Measurements from ENCODE around the gene C12orf75.
A peak's percentile ranks its signal among the peaks of the same experiment; 100 is the strongest.

The C12orf75 gene

DNA sequence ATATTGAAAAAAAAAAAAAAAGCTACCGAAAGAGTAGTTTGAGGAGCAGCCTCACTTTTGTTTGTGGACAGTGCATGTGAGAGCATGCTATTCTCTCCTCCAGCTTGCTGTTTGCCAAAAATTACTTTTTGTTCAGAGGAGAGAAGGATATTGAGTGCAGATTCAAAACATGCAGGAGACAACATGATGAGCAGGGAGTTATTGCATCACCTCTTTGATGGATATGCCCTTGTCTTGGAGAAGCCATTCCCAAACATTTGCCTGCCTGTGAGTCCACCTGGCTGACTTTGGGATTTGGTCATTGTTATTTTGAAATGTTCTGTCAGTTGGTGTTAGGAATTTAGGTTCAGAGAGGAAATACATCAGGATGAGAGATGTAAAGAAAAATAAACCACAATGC, 2.4 kb downstream of the C12orf75 start:
- TF ChIP-seq, protein P1, sequence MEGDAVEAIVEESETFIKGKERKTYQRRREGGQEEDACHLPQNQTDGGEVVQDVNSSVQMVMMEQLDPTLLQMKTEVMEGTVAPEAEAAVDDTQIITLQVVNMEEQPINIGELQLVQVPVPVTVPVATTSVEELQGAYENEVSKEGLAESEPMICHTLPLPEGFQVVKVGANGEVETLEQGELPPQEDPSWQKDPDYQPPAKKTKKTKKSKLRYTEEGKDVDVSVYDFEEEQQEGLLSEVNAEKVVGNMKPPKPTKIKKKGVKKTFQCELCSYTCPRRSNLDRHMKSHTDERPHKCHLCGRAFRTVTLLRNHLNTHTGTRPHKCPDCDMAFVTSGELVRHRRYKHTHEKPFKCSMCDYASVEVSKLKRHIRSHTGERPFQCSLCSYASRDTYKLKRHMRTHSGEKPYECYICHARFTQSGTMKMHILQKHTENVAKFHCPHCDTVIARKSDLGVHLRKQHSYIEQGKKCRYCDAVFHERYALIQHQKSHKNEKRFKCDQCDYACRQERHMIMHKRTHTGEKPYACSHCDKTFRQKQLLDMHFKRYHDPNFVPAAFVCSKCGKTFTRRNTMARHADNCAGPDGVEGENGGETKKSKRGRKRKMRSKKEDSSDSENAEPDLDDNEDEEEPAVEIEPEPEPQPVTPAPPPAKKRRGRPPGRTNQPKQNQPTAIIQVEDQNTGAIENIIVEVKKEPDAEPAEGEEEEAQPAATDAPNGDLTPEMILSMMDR (IDR thresholded peaks at IDR 0.05; ENCODE audit: poor library complexity, severe bottlenecking), result no peak
- H3K27me3 ChIP-seq (ENCODE audit: insufficient read depth, poor library complexity, severe bottlenecking), result no peaks in the 10 kb centered on the region
- ATAC-seq (ENCODE audit: low read depth) (no peak), DNase-seq (ENCODE audit: low spot score) (no peak)
- H3K36me3 ChIP-seq (ENCODE audit: low read depth), result no peaks in the 10 kb centered on the region
- H3K4me3 ChIP-seq (ENCODE audit: severe bottlenecking), result no peak overlapping the region
- H3K4me1 ChIP-seq (ENCODE audit: insufficient read depth, poor library complexity, severe bottlenecking), result peaks cover 22% of the 10 kb centered on the region
- peak overlapping the region; percentile 70 for H3K27ac ChIP-seq (ENCODE audit: poor library complexity, severe bottlenecking)
- no peaks in the 10 kb centered on the region for H3K9me3 ChIP-seq (ENCODE audit: severe bottlenecking)

DNA sequence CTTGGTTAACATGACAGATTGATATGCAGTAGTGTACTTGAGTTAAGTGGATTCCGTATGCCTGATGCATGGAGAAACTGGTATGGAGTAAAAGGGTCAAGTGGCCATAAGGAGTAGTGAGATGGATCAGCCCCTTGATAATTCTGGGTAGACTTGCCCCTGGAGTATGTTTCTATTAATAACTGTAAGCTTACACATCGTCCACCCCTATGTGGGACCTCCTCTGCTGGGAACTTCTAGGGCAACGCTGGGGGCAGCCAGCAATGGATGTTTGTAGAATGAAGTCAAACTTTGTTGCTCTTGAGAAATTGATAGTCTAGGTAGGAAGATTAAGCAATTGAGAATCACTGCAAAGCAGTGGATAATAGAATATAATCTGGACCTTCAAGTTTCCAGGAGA, 3.5 kb downstream of the C12orf75 start:
- H3K9me3 ChIP-seq (ENCODE audit: severe bottlenecking), result no peaks in the 10 kb centered on the region
- H3K4me3 ChIP-seq (ENCODE audit: severe bottlenecking), result no peak overlapping the region
- peaks cover 22% of the 10 kb centered on the region for H3K4me1 ChIP-seq (ENCODE audit: insufficient read depth, poor library complexity, severe bottlenecking)
- no peak overlapping the region for H3K27ac ChIP-seq (ENCODE audit: poor library complexity, severe bottlenecking)
- TF ChIP-seq, protein P1 (IDR thresholded peaks at IDR 0.05; ENCODE audit: poor library complexity, severe bottlenecking), result no peak
- DNase-seq (ENCODE audit: low spot score), result no peak
- H3K36me3 ChIP-seq (ENCODE audit: low read depth), result no peaks in the 10 kb centered on the region
- ATAC-seq (ENCODE audit: low read depth), result no peak
- no peaks in the 10 kb centered on the region for H3K27me3 ChIP-seq (ENCODE audit: insufficient read depth, poor library complexity, severe bottlenecking)

DNA sequence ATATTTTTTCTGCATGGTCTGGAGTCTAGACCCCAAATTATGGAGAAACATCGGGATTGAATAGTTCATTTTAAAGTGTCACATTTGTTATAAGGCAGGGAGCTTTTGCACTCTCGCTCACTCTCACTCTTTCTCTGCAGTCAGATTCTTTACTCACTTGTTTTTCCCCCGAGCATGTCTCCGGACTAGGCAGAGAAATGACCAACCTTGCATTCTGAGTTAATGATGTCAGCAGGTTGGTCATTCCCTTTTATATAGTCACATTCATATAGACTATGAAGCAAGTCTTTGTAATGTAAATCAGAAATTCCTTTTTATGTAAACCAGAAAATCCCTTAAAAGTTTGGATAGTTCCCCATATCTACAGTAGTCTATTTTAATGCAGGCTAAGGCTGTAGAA, 4.1 kb downstream of the C12orf75 start:
- Histone ChIP-seq H3K27me3 (ENCODE audit: insufficient read depth, poor library complexity, severe bottlenecking) (no peaks in the 10 kb centered on the region), H3K4me1 (ENCODE audit: insufficient read depth, poor library complexity, severe bottlenecking) (peaks cover 22% of the 10 kb centered on the region), H3K36me3 (ENCODE audit: low read depth) (no peaks in the 10 kb centered on the region), H3K4me3 (ENCODE audit: severe bottlenecking) (no peak overlapping the region), H3K27ac (ENCODE audit: poor library complexity, severe bottlenecking) (no peak overlapping the region), H3K9me3 (ENCODE audit: severe bottlenecking) (no peaks in the 10 kb centered on the region)
- ATAC-seq (ENCODE audit: low read depth) (no peak), DNase-seq (ENCODE audit: low spot score) (no peak)
- TF ChIP-seq, protein P1 (IDR thresholded peaks at IDR 0.05; ENCODE audit: poor library complexity, severe bottlenecking), result no peak

DNA sequence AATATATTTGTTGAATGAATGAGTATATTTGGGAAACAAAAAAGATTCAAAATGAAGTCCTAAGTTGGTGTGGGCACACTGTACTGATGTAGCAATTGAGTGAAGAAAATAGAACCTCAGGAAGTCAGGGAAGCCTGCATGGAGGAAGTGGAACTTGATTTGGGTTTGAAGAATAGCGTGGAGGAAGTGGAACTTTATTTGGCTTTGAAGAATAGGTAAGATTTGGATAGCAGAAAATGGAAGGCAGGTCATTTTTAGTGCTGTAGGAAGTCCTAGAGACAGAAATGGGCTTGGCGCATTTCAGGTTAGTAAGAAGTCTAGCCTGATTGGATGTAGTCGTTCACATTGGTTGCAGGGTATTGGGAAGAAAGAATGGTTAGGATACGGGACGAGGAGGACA, 5.4 kb downstream of the C12orf75 start:
- no peak overlapping the region for H3K4me3 ChIP-seq (ENCODE audit: severe bottlenecking)
- DNase-seq (ENCODE audit: low spot score) (no peak), ATAC-seq (ENCODE audit: low read depth) (no peak)
- no peaks in the 10 kb centered on the region for H3K27me3 ChIP-seq (ENCODE audit: insufficient read depth, poor library complexity, severe bottlenecking)
- TF ChIP-seq, protein P1 (IDR thresholded peaks at IDR 0.05; ENCODE audit: poor library complexity, severe bottlenecking), result no peak
- H3K36me3 ChIP-seq (ENCODE audit: low read depth), result no peaks in the 10 kb centered on the region
- H3K4me1 ChIP-seq (ENCODE audit: insufficient read depth, poor library complexity, severe bottlenecking), result peaks cover 22% of the 10 kb centered on the region
- H3K27ac ChIP-seq (ENCODE audit: poor library complexity, severe bottlenecking), result no peak overlapping the region
- H3K9me3 ChIP-seq (ENCODE audit: severe bottlenecking), result peaks cover 2% of the 10 kb centered on the region

DNA sequence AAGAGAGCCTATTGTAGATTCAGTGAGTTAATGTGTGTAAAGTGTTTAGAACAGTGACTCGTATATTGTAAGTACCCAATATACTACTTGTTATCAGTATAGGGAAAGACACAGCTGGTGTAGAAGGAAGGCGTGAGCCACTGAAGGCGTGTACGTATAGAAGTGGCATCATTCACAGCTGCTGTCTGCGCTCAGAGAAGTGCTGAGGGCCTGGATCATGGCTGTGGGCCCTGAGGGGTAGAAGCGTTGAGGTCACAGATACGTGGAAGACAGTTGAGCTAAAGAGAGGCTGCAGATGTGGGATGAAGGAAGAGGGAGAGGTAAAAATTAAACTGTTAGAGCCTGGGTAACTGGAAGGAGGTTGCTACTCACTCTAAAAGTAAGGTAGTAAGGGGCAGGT, 5.9 kb downstream of the C12orf75 start:
- DNase-seq (ENCODE audit: low spot score) (no peak), ATAC-seq (ENCODE audit: low read depth) (no peak)
- Histone ChIP-seq H3K27ac (ENCODE audit: poor library complexity, severe bottlenecking) (no peak overlapping the region), H3K4me1 (ENCODE audit: insufficient read depth, poor library complexity, severe bottlenecking) (peaks cover 22% of the 10 kb centered on the region), H3K4me3 (ENCODE audit: severe bottlenecking) (no peak overlapping the region), H3K36me3 (ENCODE audit: low read depth) (no peaks in the 10 kb centered on the region; the same call in 1 of the 2 replicates), H3K27me3 (ENCODE audit: insufficient read depth, poor library complexity, severe bottlenecking) (no peaks in the 10 kb centered on the region), H3K9me3 (ENCODE audit: severe bottlenecking) (peaks cover 2% of the 10 kb centered on the region)
- TF ChIP-seq, protein P1 (IDR thresholded peaks at IDR 0.05; ENCODE audit: poor library complexity, severe bottlenecking), result no peak

Measured in RWPE2 (cell line).